Left ventricle myocardium inferior (tissue), 1 donor: Measurements from ENCODE around the gene RAX2. TPM values are rescaled to one million over a fixed set of nuclear protein-coding genes. Genes with fewer than 3 reads are reported as not detected.
"Not testable (repeated sequence)": the region's sequence is repeated elsewhere in the genome, so short reads cannot be mapped to it uniquely, and the experiment has no call there.

ENCODE experiments used
- DNase-seq: peaks from one replicate; pipeline ENCODE4 v3.0.0-alpha.2; 2020
- H3K27ac ChIP-seq: fragments of 200-600 bp; replicated peaks from 2 replicates; pipeline ENCODE4 v1.8.0; 2021
- H3K27me3 ChIP-seq: fragments of 200-600 bp; 2 replicates; pipeline ENCODE4 v1.8.0; 2021; ENCODE audit warnings: low read depth
- H3K36me3 ChIP-seq: fragments of 200-600 bp; 2 replicates; pipeline ENCODE4 v1.8.0; 2021
- H3K4me1 ChIP-seq: fragments of 200-600 bp; 2 replicates; pipeline ENCODE4 v1.8.0; 2021
- H3K4me3 ChIP-seq: fragments of 200-600 bp; 2 replicates; pipeline ENCODE4 v1.8.0; 2021; ENCODE audit warnings: mild to moderate bottlenecking, moderate library complexity
- H3K9me3 ChIP-seq: fragments of 200-600 bp; replicated peaks from 2 replicates; pipeline ENCODE4 v1.8.0; 2021
- CTCF ChIP-seq: fragments of 200-600 bp; IDR thresholded peaks from 2 replicates; pipeline ENCODE4 v1.8.0; 2021; ENCODE audit warnings: antibody characterized with exemption, mild to moderate bottlenecking, borderline replicate concordance
- intact Hi-C: fragments of 100-400 bp; cut with micrococcal nuclease; formaldehyde crosslinking; loops from one replicate; pipeline ENCODE4 v1.11.0; 2022
- total RNA-seq: library from RNA; stranded (reverse); fragmentation: NEBNext Ultra II Directional; extraction: Animal tissue kit (Norgen Biotek cat#: 25700); gene quantifications from one replicate; pipeline ENCODE4 v1.2.1, GENCODE V29; 2021
- donor health status: DM: no; HTN: yes; CAD: no; lungs with severe emphysema.

The RAX2 gene
- total RNA-seq, 1 donor from 2014 or later, result not detected

- Histone ChIP-seq H3K27me3 (peaks cover 1% of the 10 kb centered on the region), H3K4me3 (no peak overlapping the region), H3K27ac (no peak overlapping the region), H3K4me1 (peaks cover 25% of the 10 kb centered on the region), H3K9me3 (no peaks in the 10 kb centered on the region), H3K36me3 (no peaks in the 10 kb centered on the region)
- DNase-seq, result no peak
- no peak for TF ChIP-seq CTCF
- intact Hi-C loops, result no loop called here
Measured at GRCh38 chr19:3816566-3817218, 44.7 kb upstream of the RAX2 start.

DNA sequence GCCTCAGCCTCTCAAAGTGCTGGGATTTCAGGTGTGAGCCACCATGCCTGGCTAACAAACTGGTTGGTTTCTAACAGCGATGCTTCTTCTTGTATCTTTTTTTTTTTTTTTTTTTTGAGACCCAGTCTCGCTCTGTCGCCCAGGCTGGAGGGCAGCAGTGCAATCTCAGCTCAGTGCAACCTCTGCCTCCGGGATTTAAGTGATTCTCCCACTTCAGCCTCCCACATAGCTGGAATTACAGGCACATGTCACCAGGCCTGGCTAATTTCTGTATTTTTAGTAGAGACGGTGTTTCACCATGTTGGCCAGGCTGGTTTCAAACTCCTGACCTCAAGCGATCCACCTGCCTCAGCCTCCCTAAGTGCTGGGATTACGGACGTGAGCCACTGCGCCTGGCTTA, 44.1 kb upstream of the RAX2 start:
- DNase-seq, H3K9me3 ChIP-seq, H3K36me3 ChIP-seq, H3K27ac ChIP-seq, H3K27me3 ChIP-seq, H3K4me3 ChIP-seq, intact Hi-C loops: not testable (repeated sequence)
- H3K4me1 ChIP-seq, result peaks cover 30% of the 10 kb centered on the region

DNA sequence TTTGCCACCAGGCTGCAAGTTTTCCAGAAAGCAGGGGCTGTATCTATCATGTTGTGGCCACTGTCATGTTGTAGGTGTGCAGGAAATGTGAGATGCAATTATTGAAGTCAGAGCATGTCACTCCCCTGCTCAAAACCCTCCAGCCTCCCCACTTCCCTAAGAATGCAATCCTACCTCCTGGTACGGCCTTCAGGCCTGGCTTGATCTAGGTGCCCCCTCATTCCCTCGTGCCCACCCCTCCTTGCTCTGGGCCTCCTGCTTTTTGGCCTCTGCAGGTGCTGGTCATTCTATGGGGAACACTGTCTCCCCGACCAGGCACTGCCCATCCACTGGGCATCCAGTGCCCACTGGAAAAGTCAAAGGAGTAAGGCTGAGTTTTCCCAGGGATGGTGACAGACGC, 42.6 kb upstream of the RAX2 start:
- intact Hi-C loops, result no loop called here
- peaks cover 16% of the 10 kb centered on the region for H3K27me3 ChIP-seq
- no peak for TF ChIP-seq CTCF
- peaks cover 31% of the 10 kb centered on the region for H3K4me1 ChIP-seq
- no peaks in the 10 kb centered on the region for H3K36me3 ChIP-seq
- H3K4me3 ChIP-seq, result no peak overlapping the region
- H3K9me3 ChIP-seq, result no peaks in the 10 kb centered on the region
- H3K27ac ChIP-seq, result no peak overlapping the region
- no peak for DNase-seq

DNA sequence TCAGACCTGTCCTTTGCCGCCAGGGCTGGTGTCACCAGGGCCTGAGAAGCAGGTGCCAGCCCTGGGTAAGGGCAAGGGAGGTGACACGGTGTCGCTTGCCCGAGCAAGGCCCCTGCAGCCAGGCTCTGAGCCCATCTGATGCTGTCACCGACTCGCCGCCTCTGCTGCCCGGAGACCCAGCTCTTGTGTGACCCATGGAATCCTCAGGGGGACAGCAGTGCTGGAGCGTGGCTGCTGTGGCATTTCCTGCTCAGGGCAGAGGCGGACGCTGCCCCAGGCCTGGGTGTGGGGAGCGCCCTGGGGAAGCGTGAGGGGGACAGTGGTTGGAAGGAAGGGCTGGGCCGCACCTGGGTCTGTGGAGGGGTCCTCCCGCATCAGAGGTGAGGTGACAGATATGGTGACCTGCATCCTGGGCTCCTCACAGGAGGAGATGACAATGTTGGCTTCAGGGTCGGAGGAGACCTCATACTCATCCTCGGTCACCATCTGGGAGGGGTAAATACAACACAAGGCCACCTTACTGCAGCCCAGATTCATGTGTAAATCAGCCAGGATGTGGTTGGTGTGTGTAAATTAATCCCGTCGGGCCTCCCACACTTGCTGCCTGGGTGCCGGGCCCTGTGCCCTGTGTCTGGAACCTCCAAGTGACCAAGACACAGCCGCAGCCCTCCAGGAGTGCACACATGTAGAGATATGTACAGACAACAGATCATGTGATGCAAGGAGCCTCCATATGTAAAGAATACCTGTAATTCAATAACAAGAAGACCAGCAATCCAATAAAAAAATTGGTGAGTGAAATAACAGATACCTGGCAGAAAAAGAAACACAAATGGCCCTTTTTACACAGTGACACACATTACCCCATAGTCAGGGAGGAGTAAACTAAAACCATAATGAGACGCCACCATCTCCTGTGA, 41.7 kb upstream of the RAX2 start:
- DNase-seq, result no peak
- H3K27me3 ChIP-seq, result peaks cover 16% of the 10 kb centered on the region
- peaks cover 30% of the 10 kb centered on the region for H3K4me1 ChIP-seq
- intact Hi-C loops, result no loop called here
- H3K36me3 ChIP-seq, result no peaks in the 10 kb centered on the region
- H3K4me3 ChIP-seq, result no peak overlapping the region
- TF ChIP-seq CTCF, result no peak
- H3K9me3 ChIP-seq, result no peaks in the 10 kb centered on the region
- H3K27ac ChIP-seq, result peak overlapping the region; percentile 76

DNA sequence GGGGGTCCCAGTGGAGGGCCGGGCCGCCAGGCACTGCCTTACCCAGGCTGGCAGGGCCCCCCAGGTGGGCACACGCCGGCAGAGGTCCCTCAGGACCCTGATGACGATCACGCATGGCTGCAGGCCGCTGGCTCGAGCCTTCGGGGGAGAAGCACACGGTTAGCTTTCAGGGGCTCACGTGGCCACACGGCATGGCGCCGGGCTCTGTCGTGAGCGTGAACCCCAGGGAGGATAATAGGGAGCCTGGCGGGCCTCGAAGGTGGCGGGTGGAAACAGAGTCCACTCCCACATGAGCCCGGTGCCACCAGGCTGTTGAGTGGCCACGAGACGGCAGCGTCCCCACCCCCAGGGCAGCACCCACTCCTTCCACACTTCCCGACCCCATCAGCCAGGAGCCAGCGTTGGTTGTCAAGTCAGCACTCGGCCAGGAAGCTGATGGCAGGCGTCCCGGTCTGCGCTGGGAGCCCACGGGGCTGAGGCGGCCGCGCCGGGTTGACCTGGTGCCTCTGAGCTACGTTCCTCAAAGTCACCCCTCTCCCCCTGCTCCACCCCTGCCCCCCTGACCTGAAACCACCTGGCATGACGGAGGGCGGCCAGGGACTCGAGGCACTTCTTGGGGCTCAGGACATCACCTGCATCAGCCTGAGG, 38.8 kb upstream of the RAX2 start:
- Histone ChIP-seq H3K9me3 (no peaks in the 10 kb centered on the region), H3K4me1 (peaks cover 36% of the 10 kb centered on the region), H3K36me3 (no peaks in the 10 kb centered on the region), H3K4me3 (no peak overlapping the region), H3K27me3 (peaks cover 20% of the 10 kb centered on the region), H3K27ac (no peak overlapping the region)
- DNase-seq, result no peak
- TF ChIP-seq CTCF, result no peak
- intact Hi-C loops, result no loop called here
